ENCODE results near the gene LYPLAL1.

Gene LYPLAL1

GRCh38 chr1:219132939-219133338, 40.7 kb upstream of the LYPLAL1 start:
- H3K4me3 ChIP-seq (replicated peaks in 1 of 2; ENCODE audit: low read depth in 2 of 2, low read length in 2 of 2), result no peak overlapping the region
- no peak for TF ChIP-seq CTCF (IDR thresholded peaks at IDR 0.05; ENCODE audit: low read depth, low read length)
- no peak for DNase-seq (ENCODE audit: low read depth in 2 of 2)

GRCh38 chr1:219138747-219139146, 34.9 kb upstream of the LYPLAL1 start:
- DNase-seq (ENCODE audit: low read depth in 2 of 2), result no peak
- no peak overlapping the region for H3K4me3 ChIP-seq (replicated peaks in 1 of 2; ENCODE audit: low read depth in 2 of 2, low read length in 2 of 2)
- TF ChIP-seq CTCF (IDR thresholded peaks at IDR 0.05; ENCODE audit: low read depth, low read length), result no peak

GRCh38 chr1:219140303-219140877, 33.3 kb upstream of the LYPLAL1 start:
- no peak for TF ChIP-seq CTCF (IDR thresholded peaks at IDR 0.05; ENCODE audit: low read depth, low read length)
- no peak for DNase-seq (ENCODE audit: low read depth in 2 of 2)
- H3K4me3 ChIP-seq (replicated peaks in 1 of 2; ENCODE audit: low read depth in 2 of 2, low read length in 2 of 2), result no peak overlapping the region

- H3K4me3 ChIP-seq (replicated peaks in 1 of 2; ENCODE audit: low read depth in 2 of 2, low read length in 2 of 2), result no peak overlapping the region
- no peak for TF ChIP-seq CTCF (IDR thresholded peaks at IDR 0.05; ENCODE audit: low read depth, low read length)
- peak; percentile 46 to 56 for DNase-seq (ENCODE audit: low read depth in 2 of 2)
Observed at GRCh38 chr1:219143735-219144134, 29.9 kb upstream of the LYPLAL1 start.

GRCh38 chr1:219144658-219145315, 28.9 kb upstream of the LYPLAL1 start:
- no peak for DNase-seq (ENCODE audit: low read depth in 2 of 2)
- H3K4me3 ChIP-seq (replicated peaks in 1 of 2; ENCODE audit: low read depth in 2 of 2, low read length in 2 of 2), result no peak overlapping the region
- no peak for TF ChIP-seq CTCF (IDR thresholded peaks at IDR 0.05; ENCODE audit: low read depth, low read length)

- DNase-seq (ENCODE audit: low read depth in 2 of 2), result no peak
- H3K4me3 ChIP-seq (replicated peaks in 1 of 2; ENCODE audit: low read depth in 2 of 2, low read length in 2 of 2), result no peak overlapping the region
- TF ChIP-seq CTCF (IDR thresholded peaks at IDR 0.05; ENCODE audit: low read depth, low read length), result no peak
Observed at GRCh38 chr1:219147571-219148019, 26.1 kb upstream of the LYPLAL1 start.
